H1 (cell line): ENCODE data around the gene FFAR2. TPM values are rescaled to one million over a fixed set of nuclear protein-coding genes. Genes with fewer than 3 reads are reported as not detected.

ENCODE experiments used
- CTCF ChIA-PET: fragments of 300-600 bp; sonication (Branson Sonifier 250); formaldehyde crosslinking; loops from one replicate; lab custom pipeline; 2021; ENCODE audit not compliant: partially characterized antibody; lab: Charles Lee
- POLR2A ChIA-PET: fragments of 300-600 bp; sonication (Branson Sonifier 250); formaldehyde crosslinking; loops from one replicate; lab custom pipeline; 2021; ENCODE audit warnings: inconsistent platforms; ENCODE audit not compliant: partially characterized antibody; lab: Charles Lee
- DNase-seq, 2 experiments: peaks; one replicate each; pipeline versions ENCODE4 v3.0.0 to v3.0.0-alpha.2; 2010 to 2022; ENCODE audit warnings: low spot score in 2 of 2, low read depth in 1 of 2, mixed read lengths in 1 of 2
- FAIRE-seq: peaks from 2 replicates; lab custom pipeline; 2011; peaks lifted over from hg19 to GRCh38; lab: Jason Lieb, UNC
- H2AFZ ChIP-seq: 2 replicates; pipeline ENCODE4 v1.8.1; 2012; ENCODE audit warnings: low read length, inconsistent platforms
- H2AK5ac ChIP-seq: 2 replicates; pipeline ENCODE4 v1.6.1; 2013; ENCODE audit warnings: low read depth, low read length
- H2BK120ac ChIP-seq: replicated peaks from 2 replicates; pipeline ENCODE3; 2013; ENCODE audit warnings: low read depth, low read length, inconsistent platforms
- H2BK12ac ChIP-seq: 2 replicates; pipeline ENCODE4 v1.6.1; 2013; ENCODE audit warnings: low read depth, low read length
- H2BK15ac ChIP-seq: 2 replicates; pipeline ENCODE4 v1.6.1; 2013; ENCODE audit warnings: low read length
- H2BK20ac ChIP-seq: 2 replicates; pipeline ENCODE4 v1.6.1; 2013; ENCODE audit warnings: low read length
- H2BK5ac ChIP-seq: 2 replicates; pipeline ENCODE4 v1.6.1; 2013; ENCODE audit warnings: low read depth, low read length
- H3K14ac ChIP-seq: 2 replicates; pipeline ENCODE4 v1.6.1; 2013; ENCODE audit warnings: inconsistent platforms; ENCODE audit not compliant: insufficient read length
- H3K18ac ChIP-seq: 2 replicates; pipeline ENCODE4 v1.6.1; 2013; ENCODE audit warnings: low read length; ENCODE audit errors: extremely low read depth
- H3K23ac ChIP-seq: 2 replicates; pipeline ENCODE4 v1.6.1; 2013; ENCODE audit warnings: inconsistent platforms; ENCODE audit not compliant: insufficient read length
- H3K23me2 ChIP-seq: 2 replicates; pipeline ENCODE4 v1.6.1; 2013; ENCODE audit warnings: low read depth, low read length
- H3K27ac ChIP-seq: 2 replicates; pipeline ENCODE4 v1.6.1; 2011; ENCODE audit warnings: low read depth, low read length, inconsistent platforms
- H3K27me3 ChIP-seq, 4 experiments: replicated peaks in 1 of 4; 1 replicate in 1 of 4; 2 replicates in 3 of 4; pipeline versions ENCODE4 v1.6.1 to v1.8.1; 2011 to 2013; ENCODE audit warnings: low read length in 3 of 4, mild to moderate bottlenecking in 3 of 4, inconsistent platforms in 2 of 4, mixed read lengths in 2 of 4, moderate library complexity in 1 of 4; ENCODE audit not compliant: control insufficient read depth in 3 of 4, insufficient read depth in 3 of 4; ENCODE audit errors: extremely low read depth in 1 of 4
- H3K36me3 ChIP-seq, 4 experiments: 2 replicates each; pipeline versions ENCODE4 v1.6.1 to v1.8.1; 2011 to 2013; ENCODE audit warnings: mild to moderate bottlenecking in 4 of 4, low read length in 3 of 4, moderate library complexity in 2 of 4, control low read depth in 1 of 4, inconsistent platforms in 1 of 4; ENCODE audit not compliant: insufficient read depth in 4 of 4, control insufficient read depth in 2 of 4
- H3K4ac ChIP-seq: replicated peaks from 2 replicates; pipeline ENCODE3; 2013; ENCODE audit warnings: low read length, low read depth, mixed read lengths, inconsistent platforms; ENCODE audit not compliant: insufficient read length
- H3K4me1 ChIP-seq, 4 experiments: replicated peaks in 1 of 4; 1 replicate in 1 of 4; 2 replicates in 3 of 4; pipeline versions ENCODE4 v1.6.1 to v1.8.1; 2011 to 2013; ENCODE audit warnings: low read length in 3 of 4, inconsistent platforms in 2 of 4, mixed read lengths in 1 of 4; ENCODE audit not compliant: insufficient read depth in 4 of 4, control insufficient read depth in 3 of 4
- H3K4me2 ChIP-seq, 2 experiments: 2 replicates each; pipeline versions ENCODE4 v1.6.1 to v1.8.1; 2011 to 2013; ENCODE audit warnings: low read depth in 2 of 2, low read length in 2 of 2, control low read depth in 1 of 2, inconsistent platforms in 1 of 2, mild to moderate bottlenecking in 1 of 2; ENCODE audit not compliant: insufficient read depth in 1 of 2
- H3K4me3 ChIP-seq, 4 experiments: fragments of 200-600, 300-600 bp in 1 of 4; sonication (generic), shearing (Covaris generic), sonication (Bioruptor Twin) in 1 of 4; 2 replicates each; pipeline versions ENCODE4 v1.5.1 to v1.8.1; 2011 to 2016; ENCODE audit warnings: low read length in 4 of 4, low read depth in 3 of 4, control low read depth in 2 of 4, inconsistent platforms in 2 of 4, mild to moderate bottlenecking in 2 of 4, mixed read lengths in 1 of 4, moderate library complexity in 1 of 4; ENCODE audit not compliant: insufficient read depth in 2 of 4; ENCODE audit errors: extremely low read depth in 1 of 4
- H3K56ac ChIP-seq: replicated peaks from 2 replicates; pipeline ENCODE3; 2013; ENCODE audit warnings: low read depth, mild to moderate bottlenecking, mixed read lengths, low read length, inconsistent platforms; ENCODE audit not compliant: insufficient read length
- H3K79me1 ChIP-seq: 2 replicates; pipeline ENCODE4 v1.6.1; 2013; ENCODE audit warnings: low read depth, low read length, control low read depth
- H3K79me2 ChIP-seq, 2 experiments: 2 replicates each; pipeline versions ENCODE4 v1.6.1 to v1.8.1; 2012 to 2013; ENCODE audit warnings: low read length in 2 of 2, mild to moderate bottlenecking in 2 of 2, inconsistent platforms in 1 of 2; ENCODE audit not compliant: insufficient read depth in 2 of 2, control insufficient read depth in 1 of 2
- H3K9ac ChIP-seq, 4 experiments: replicated peaks in 1 of 4; 1 replicate in 1 of 4; 2 replicates in 3 of 4; pipeline versions ENCODE4 v1.6.1 to v1.8.1; 2011 to 2013; ENCODE audit warnings: low read depth in 3 of 4, low read length in 3 of 4, control low read depth in 2 of 4, mild to moderate bottlenecking in 2 of 4, moderate library complexity in 2 of 4, inconsistent platforms in 1 of 4; ENCODE audit errors: extremely low read depth in 1 of 4
- H3K9me3 ChIP-seq, 2 experiments: 2 replicates each; pipeline versions ENCODE4 v1.6.1 to v1.8.1; 2012 to 2013; ENCODE audit warnings: mild to moderate bottlenecking in 2 of 2, moderate library complexity in 2 of 2, control low read depth in 1 of 2, inconsistent platforms in 1 of 2, low read depth in 1 of 2, low read length in 1 of 2, mixed read lengths in 1 of 2; ENCODE audit not compliant: insufficient read depth in 2 of 2
- H4K20me1 ChIP-seq, 2 experiments: replicated peaks in 1 of 2; 2 replicates each; pipeline versions ENCODE3 to v1.8.1; 2011 to 2013; ENCODE audit warnings: inconsistent platforms in 2 of 2, low read length in 2 of 2, mild to moderate bottlenecking in 1 of 2; ENCODE audit not compliant: insufficient read depth in 2 of 2, control insufficient read depth in 1 of 2
- H4K5ac ChIP-seq: 2 replicates; pipeline ENCODE4 v1.6.1; 2013; ENCODE audit warnings: low read length, low read depth, mixed read lengths, inconsistent platforms; ENCODE audit not compliant: insufficient read length
- H4K8ac ChIP-seq: 2 replicates; pipeline ENCODE4 v1.8.0; 2013; ENCODE audit warnings: mild to moderate bottlenecking, moderate library complexity, low read length, inconsistent platforms; ENCODE audit not compliant: insufficient read depth; ENCODE audit errors: extremely low read depth
- H4K91ac ChIP-seq: replicated peaks from 2 replicates; pipeline ENCODE3; 2013; ENCODE audit warnings: low read length, mixed read lengths, inconsistent platforms; ENCODE audit not compliant: insufficient read length
- GABPA ChIP-seq: IDR thresholded peaks from 2 replicates; pipeline ENCODE4 v1.6.1; 2011; ENCODE audit warnings: mild to moderate bottlenecking, low read length, moderate library complexity, borderline replicate concordance; ENCODE audit not compliant: insufficient read depth
- KDM4A ChIP-seq: IDR thresholded peaks from one replicate; pipeline ENCODE4 v1.7.1; 2012; ENCODE audit warnings: low read depth, mild to moderate bottlenecking, moderate library complexity, low read length, inconsistent platforms; ENCODE audit not compliant: severe bottlenecking
- NRF1 ChIP-seq: IDR thresholded peaks from 2 replicates; pipeline ENCODE4 v1.6.1; 2011; ENCODE audit warnings: mild to moderate bottlenecking, low read depth, low read length, improper control_type of control experiment
- SUZ12 ChIP-seq: fragments of 200-600 bp; sonication (generic); IDR thresholded peaks from 2 replicates; pipeline ENCODE4 v1.6.1; 2012; ENCODE audit warnings: mild to moderate bottlenecking, inconsistent platforms, low read length, moderate library complexity, mixed read lengths
- YY1 ChIP-seq: IDR thresholded peaks from 2 replicates; pipeline ENCODE4 v1.6.1; 2011; ENCODE audit warnings: low read depth, mild to moderate bottlenecking, low read length
- WGBS, 2 experiments: shearing (Covaris generic) in 1 of 2; methylation state at CpG; one replicate each; pipeline versions ENCODE4 v1.1.6 to v1.1.7; 2013 to 2015; ENCODE audit warnings: low lambda C conversion rate in 2 of 2, mixed read lengths in 2 of 2, inconsistent platforms in 1 of 2, low coverage in 1 of 2, missing lambda C conversion rate in 1 of 2; ENCODE audit not compliant: insufficient replicate concordance in 2 of 2, insufficient coverage in 1 of 2, insufficient read length in 1 of 2; ENCODE audit errors: extremely low coverage in 1 of 2, missing lambda C conversion rate in 1 of 2; 5-methylcytosine and 5-hydroxymethylcytosine counted together
- polyA plus RNA-seq, 7 experiments: library from polyadenylated mRNA; depleted of rRNA in 3 of 7; stranded (reverse) in 5 of 7; unstranded in 2 of 7; fragments of >200 nt in 5 of 7; fragments of 200-250 nt in 2 of 7; gene quantifications; 1 replicate in 5 of 7; 2 replicates in 1 of 7; 4 replicates in 1 of 7; pipeline versions ENCODE4 v1.2.1 to v1.2.3, GENCODE V29; 2011 to 2013; ENCODE audit warnings: missing spikeins in 2 of 7, mixed read lengths in 2 of 7
- total RNA-seq: library from RNA; stranded (reverse); fragmentation: NEBNext Ultra II Directional; extraction: Animal tissue kit (Norgen Biotek cat#: 25700); gene quantifications from 2 replicates; pipeline ENCODE4 v1.2.1, GENCODE V29; 2021

The FFAR2 gene
- total and polyA plus RNA-seq, 2 of the 8 experiments (the other 6 are each of a cell fraction or from before 2014, with no cell fraction given), result not detected

DNA sequence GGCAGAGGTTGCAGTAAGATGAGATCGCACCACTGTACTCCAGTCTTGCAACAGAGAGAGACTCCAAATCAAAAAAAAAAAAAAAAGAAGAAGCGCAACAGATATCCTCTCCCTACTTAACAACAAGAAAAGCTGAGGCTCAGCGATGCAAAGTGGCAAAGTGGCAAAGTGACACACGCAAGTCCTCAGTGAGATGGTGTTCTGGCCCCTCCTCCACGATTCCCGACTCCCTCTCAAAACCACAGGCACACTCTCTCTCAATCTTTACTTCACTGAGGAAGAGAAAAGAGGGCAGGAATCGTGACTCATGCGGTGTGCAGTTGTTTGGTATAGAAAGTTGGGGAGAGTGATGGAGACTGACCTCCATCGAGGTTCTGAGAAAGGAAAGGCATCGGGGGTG is 12.6 kb downstream of the FFAR2 start:
- no peaks in the 10 kb centered on the region for H3K79me2 ChIP-seq
- peaks cover 1% of the 10 kb centered on the region; the same call in 1 of the 2 replicates for H3K23me2 ChIP-seq
- no peak overlapping the region for H3K56ac ChIP-seq
- H3K4me3 ChIP-seq, result no peak overlapping the region
- H3K36me3 ChIP-seq, result no peaks in the 10 kb centered on the region
- CTCF ChIA-PET, result interaction anchor here (0.7 to 1.8 kb wide), 5 partner anchors 8 to 254 kb away, joined by 3 to 17 read pairs (median 3); partner anchors contain the start of gene FFAR2
- no peak overlapping the region for H2BK5ac ChIP-seq
- FAIRE-seq, result no peak
- H2BK20ac ChIP-seq, result no peak overlapping the region
- no peak overlapping the region for H4K8ac ChIP-seq
- H3K9ac ChIP-seq, result no peak overlapping the region
- DNase-seq, result no peak
- H2AK5ac ChIP-seq, result no peak overlapping the region
- H2BK15ac ChIP-seq, result no peak overlapping the region
- no peak for TF ChIP-seq SUZ12
- no peak for TF ChIP-seq YY1
- no peak for TF ChIP-seq GABPA
- no peak for TF ChIP-seq KDM4A
- TF ChIP-seq NRF1, result no peak
- no peaks in the 10 kb centered on the region for H3K9me3 ChIP-seq
- H3K27ac ChIP-seq, result no peak overlapping the region
- H3K4me2 ChIP-seq, result no peak overlapping the region
- H4K91ac ChIP-seq, result no peak overlapping the region
- H3K4me1 ChIP-seq, result no peaks in the 10 kb centered on the region
- no peak overlapping the region for H4K5ac ChIP-seq
- 86% methylated on average over 10 of the region's 10 CpGs; no CpG with 5 or more reads in 1 of the 2 experiments for WGBS, 2 experiments
- no peaks in the 10 kb centered on the region for H4K20me1 ChIP-seq
- no peak overlapping the region for H3K4ac ChIP-seq
- H3K27me3 ChIP-seq, result no peaks in the 10 kb centered on the region
- H3K79me1 ChIP-seq, result no peaks in the 10 kb centered on the region
- no peak overlapping the region for H2AFZ ChIP-seq
- H3K14ac ChIP-seq, result no peak overlapping the region
- no peak overlapping the region for H3K18ac ChIP-seq
- no peak overlapping the region for H2BK12ac ChIP-seq
- H3K23ac ChIP-seq, result no peak overlapping the region
- no peak overlapping the region for H2BK120ac ChIP-seq
- POLR2A ChIA-PET, result no interaction called here
